ENCODE results near the gene XPC.

- TF ChIP-seq POLR2A (IDR thresholded peaks at IDR 0.05; ENCODE audit: low read length) (no peak), GATA1 (IDR thresholded peaks at IDR 0.05; ENCODE audit: low read depth, low read length) (no peak)
Observed at GRCh38 chr3:14132689-14133088, 45.7 kb downstream of the XPC start.
